ENCODE data around the gene TPRX1.

DNA sequence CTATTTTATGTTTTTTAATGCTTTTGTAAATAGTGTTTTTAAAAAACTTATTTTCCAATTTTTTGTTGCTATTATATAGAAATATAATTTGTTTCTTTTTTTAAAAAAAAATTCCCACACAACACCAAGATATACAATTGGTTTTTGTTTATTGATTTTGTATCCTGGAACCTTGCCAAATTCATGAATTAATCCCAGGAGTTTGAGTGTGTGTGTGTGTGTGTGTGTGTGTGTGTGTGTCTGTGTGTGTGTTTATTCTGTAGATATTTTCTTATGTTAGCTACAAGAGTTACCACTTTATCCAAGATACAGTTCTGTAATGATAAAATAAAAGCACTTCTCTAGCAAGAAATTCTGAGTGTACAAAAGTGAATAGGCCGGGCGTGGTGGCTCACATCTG, 7.6 kb downstream of the TPRX1 start:
- TF ChIP-seq ZNF239 (tag by site-specific recombination; IDR thresholded peaks at IDR 0.05) (no peak), ZNF10 (tag by site-specific recombination; IDR thresholded peaks at IDR 0.05) (no peak), ZNF184 (tag by site-specific recombination; IDR thresholded peaks at IDR 0.05) (no peak)
